ENCODE measurements around the gene IL20. TPM values are rescaled to one million over a fixed set of nuclear protein-coding genes. Genes with fewer than 3 reads are reported as not detected.

Gene IL20
- total RNA-seq, 1 experiment from 2014 or later = not detected

- Histone ChIP-seq H3K36me3 (ENCODE audit: control insufficient read depth, insufficient read depth, low read length) (no peaks in the 10 kb centered on the region), H3K27me3 (ENCODE audit: control insufficient read depth, insufficient read depth, low read length) (peaks cover 13% of the 10 kb centered on the region), H3K4me1 (ENCODE audit: control insufficient read depth, insufficient read depth, low read length) (no peaks in the 10 kb centered on the region), H3K27ac (ENCODE audit: low read length) (no peak overlapping the region), H3K9me3 (ENCODE audit: control insufficient read depth, insufficient read depth, low read depth, low read length) (no peaks in the 10 kb centered on the region), H3K4me3 (ENCODE audit: low read depth in 2 of 2, low read length in 2 of 2) (no peak overlapping the region)
- in situ Hi-C loops (cut with HindIII; ENCODE audit: low pct_unique_long_range_greater_than_20kb, low sequenced_read_pairs) = no loop called here
- POLR2A ChIA-PET = no interaction called here
- CTCF ChIA-PET = no interaction called here
- no peak for ATAC-seq
- intact Hi-C loops (cut with micrococcal nuclease; ENCODE audit: unreplicated experiment) = no loop called here
- DNase-seq (ENCODE audit: low read depth, low spot score) = no peak
- TF ChIP-seq CTCF (IDR thresholded peaks at IDR 0.05) = no peak
- TF ChIP-seq POLR2AphosphoS5 (IDR thresholded peaks at IDR 0.05; ENCODE audit: low read depth, low read length) = no peak
- TF ChIP-seq SIN3A (IDR thresholded peaks at IDR 0.05; ENCODE audit: borderline replicate concordance, insufficient read depth, low read depth, low read length) = no peak
- TF ChIP-seq, protein P1, sequence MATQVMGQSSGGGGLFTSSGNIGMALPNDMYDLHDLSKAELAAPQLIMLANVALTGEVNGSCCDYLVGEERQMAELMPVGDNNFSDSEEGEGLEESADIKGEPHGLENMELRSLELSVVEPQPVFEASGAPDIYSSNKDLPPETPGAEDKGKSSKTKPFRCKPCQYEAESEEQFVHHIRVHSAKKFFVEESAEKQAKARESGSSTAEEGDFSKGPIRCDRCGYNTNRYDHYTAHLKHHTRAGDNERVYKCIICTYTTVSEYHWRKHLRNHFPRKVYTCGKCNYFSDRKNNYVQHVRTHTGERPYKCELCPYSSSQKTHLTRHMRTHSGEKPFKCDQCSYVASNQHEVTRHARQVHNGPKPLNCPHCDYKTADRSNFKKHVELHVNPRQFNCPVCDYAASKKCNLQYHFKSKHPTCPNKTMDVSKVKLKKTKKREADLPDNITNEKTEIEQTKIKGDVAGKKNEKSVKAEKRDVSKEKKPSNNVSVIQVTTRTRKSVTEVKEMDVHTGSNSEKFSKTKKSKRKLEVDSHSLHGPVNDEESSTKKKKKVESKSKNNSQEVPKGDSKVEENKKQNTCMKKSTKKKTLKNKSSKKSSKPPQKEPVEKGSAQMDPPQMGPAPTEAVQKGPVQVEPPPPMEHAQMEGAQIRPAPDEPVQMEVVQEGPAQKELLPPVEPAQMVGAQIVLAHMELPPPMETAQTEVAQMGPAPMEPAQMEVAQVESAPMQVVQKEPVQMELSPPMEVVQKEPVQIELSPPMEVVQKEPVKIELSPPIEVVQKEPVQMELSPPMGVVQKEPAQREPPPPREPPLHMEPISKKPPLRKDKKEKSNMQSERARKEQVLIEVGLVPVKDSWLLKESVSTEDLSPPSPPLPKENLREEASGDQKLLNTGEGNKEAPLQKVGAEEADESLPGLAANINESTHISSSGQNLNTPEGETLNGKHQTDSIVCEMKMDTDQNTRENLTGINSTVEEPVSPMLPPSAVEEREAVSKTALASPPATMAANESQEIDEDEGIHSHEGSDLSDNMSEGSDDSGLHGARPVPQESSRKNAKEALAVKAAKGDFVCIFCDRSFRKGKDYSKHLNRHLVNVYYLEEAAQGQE (IDR thresholded peaks at IDR 0.05; ENCODE audit: insufficient read depth in 1 of 2, low read depth in 2 of 2, low read length in 1 of 2) = no peak
- no peak for TF ChIP-seq TCF7L2 (IDR thresholded peaks at IDR 0.05; ENCODE audit: low read depth, low read length)
- no TSS peak for BruUV-seq (replicated peaks)
Measured at GRCh38 chr1:206867716-206868115, 2.3 kb downstream of the IL20 start.

DNA sequence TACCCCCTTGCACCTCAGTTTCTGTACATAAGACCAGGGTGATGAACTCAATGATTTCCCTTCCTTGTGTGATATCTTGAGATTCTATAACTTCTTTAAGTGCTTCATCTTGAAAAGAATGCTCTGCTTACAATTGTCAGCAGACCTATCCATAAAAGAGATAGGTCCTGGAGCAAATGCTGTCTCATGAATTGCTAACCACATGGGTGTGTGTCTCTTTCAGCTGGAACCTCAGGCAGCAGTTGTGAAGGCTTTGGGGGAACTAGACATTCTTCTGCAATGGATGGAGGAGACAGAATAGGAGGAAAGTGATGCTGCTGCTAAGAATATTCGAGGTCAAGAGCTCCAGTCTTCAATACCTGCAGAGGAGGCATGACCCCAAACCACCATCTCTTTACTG is 2.8 kb downstream of the IL20 start:
- ChIA-PET CTCF (no interaction called here), POLR2A (no interaction called here)
- no TSS peak for BruUV-seq (replicated peaks)
- in situ Hi-C loops (cut with HindIII; ENCODE audit: low pct_unique_long_range_greater_than_20kb, low sequenced_read_pairs) = no loop called here
- TF ChIP-seq SIN3A (IDR thresholded peaks at IDR 0.05; ENCODE audit: borderline replicate concordance, insufficient read depth, low read depth, low read length) (no peak), POLR2AphosphoS5 (IDR thresholded peaks at IDR 0.05; ENCODE audit: low read depth, low read length) (no peak), CTCF (IDR thresholded peaks at IDR 0.05) (no peak), TCF7L2 (IDR thresholded peaks at IDR 0.05; ENCODE audit: low read depth, low read length) (no peak)
- TF ChIP-seq, protein P1 (IDR thresholded peaks at IDR 0.05; ENCODE audit: insufficient read depth in 1 of 2, low read depth in 2 of 2, low read length in 1 of 2) = no peak
- Histone ChIP-seq H3K4me3 (ENCODE audit: low read depth in 2 of 2, low read length in 2 of 2) (no peak overlapping the region), H3K9me3 (ENCODE audit: control insufficient read depth, insufficient read depth, low read depth, low read length) (no peaks in the 10 kb centered on the region), H3K27ac (ENCODE audit: low read length) (no peak overlapping the region), H3K27me3 (ENCODE audit: control insufficient read depth, insufficient read depth, low read length) (peaks cover 10% of the 10 kb centered on the region), H3K4me1 (ENCODE audit: control insufficient read depth, insufficient read depth, low read length) (no peaks in the 10 kb centered on the region), H3K36me3 (ENCODE audit: control insufficient read depth, insufficient read depth, low read length) (no peaks in the 10 kb centered on the region)
- intact Hi-C loops (cut with micrococcal nuclease; ENCODE audit: unreplicated experiment) = no loop called here
- ATAC-seq (no peak), DNase-seq (ENCODE audit: low read depth, low spot score) (no peak)
